ENCODE measurements around the gene PBX3. TPM values are rescaled to one million over a fixed set of nuclear protein-coding genes. Genes with fewer than 3 reads are reported as not detected.

PBX3 gene
- total RNA-seq, 2 experiments from 2014 or later: 24.3 to 28.0 TPM

DNA sequence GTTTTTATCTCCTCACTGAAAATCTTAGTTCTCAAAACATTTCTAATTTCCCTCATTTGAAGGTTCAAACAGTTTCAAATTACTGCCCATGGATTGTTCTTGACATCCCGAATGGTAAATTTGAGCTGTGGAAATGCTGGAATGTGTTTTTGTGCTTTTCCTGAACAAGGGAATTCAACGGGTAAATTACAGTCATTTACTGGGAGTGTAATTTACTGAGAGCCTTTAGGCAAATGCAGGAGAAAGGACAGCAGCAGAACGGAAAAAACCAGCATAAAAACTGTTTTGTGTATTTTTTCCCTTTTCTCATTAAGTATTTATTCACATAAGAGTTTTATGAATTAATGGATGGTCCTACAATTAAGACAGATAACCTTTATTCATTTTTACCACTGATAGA lies 139.2 kb downstream of the PBX3 start:
- POLR2A ChIA-PET: no interaction called here
- no peak overlapping the region for H3K4me3 Mint-ChIP-seq
- DNase-seq (no peak), ATAC-seq (ENCODE audit: low read depth) (no peak)
- no peak overlapping the region for H3K27ac Mint-ChIP-seq
- H3K27me3 Mint-ChIP-seq: peaks cover 53% of the 10 kb centered on the region
- no peaks in the 10 kb centered on the region for H3K9me3 Mint-ChIP-seq
- H3K4me1 Mint-ChIP-seq: peaks cover 4% of the 10 kb centered on the region
- peaks cover 1% of the 10 kb centered on the region for H3K36me3 Mint-ChIP-seq

DNA sequence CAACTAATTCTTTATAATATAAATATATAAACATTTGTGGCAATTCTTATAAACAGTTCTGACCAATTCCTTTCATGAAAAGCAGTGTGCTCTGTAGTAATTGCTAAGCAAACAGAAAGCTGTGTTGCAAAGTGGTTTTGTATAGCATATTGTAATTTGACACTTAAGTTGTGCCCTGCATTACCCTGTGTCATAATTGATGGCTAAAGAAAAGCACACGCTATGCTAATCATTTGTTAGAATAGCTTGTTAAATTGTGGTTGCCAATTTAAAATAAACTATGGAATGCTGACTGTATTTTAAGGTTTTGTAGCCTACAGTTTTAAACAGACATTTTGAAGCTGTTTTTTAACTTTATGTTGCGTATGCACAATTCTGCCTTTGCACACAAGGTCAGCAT lies 140.0 kb downstream of the PBX3 start:
- ATAC-seq (ENCODE audit: low read depth): no peak
- Mint-ChIP-seq H3K36me3 (peaks cover 1% of the 10 kb centered on the region), H3K4me3 (no peak overlapping the region), H3K27me3 (peaks cover 55% of the 10 kb centered on the region), H3K27ac (no peak overlapping the region), H3K9me3 (no peaks in the 10 kb centered on the region), H3K4me1 (peaks cover 4% of the 10 kb centered on the region)
- POLR2A ChIA-PET: no interaction called here
- no peak for DNase-seq

DNA sequence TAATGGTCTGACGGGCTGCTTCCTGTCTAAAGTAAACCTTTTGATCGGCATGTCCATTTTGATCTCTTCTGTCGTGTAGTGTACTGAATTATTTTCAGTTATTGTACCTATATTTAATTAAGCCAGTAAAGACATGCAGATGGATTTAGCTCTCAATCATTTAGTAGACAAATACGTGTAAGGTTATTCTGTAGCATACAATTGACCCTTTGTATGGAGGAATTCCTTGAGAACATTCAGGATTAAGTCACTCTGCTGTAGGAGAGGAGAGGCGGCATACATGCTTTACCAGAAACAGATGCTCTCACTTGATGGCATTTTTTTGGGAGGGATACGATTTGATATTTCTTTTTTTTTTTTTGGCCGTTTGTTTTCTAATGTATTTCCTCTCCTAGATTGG lies 141.0 kb downstream of the PBX3 start:
- DNase-seq: no peak
- H3K27me3 Mint-ChIP-seq: peaks cover 53% of the 10 kb centered on the region
- no peak overlapping the region for H3K27ac Mint-ChIP-seq
- no peak overlapping the region for H3K4me3 Mint-ChIP-seq
- no peak for ATAC-seq (ENCODE audit: low read depth)
- no peaks in the 10 kb centered on the region for H3K9me3 Mint-ChIP-seq
- peaks cover 1% of the 10 kb centered on the region for H3K36me3 Mint-ChIP-seq
- peaks cover 4% of the 10 kb centered on the region for H3K4me1 Mint-ChIP-seq
- POLR2A ChIA-PET: no interaction called here

- ATAC-seq (ENCODE audit: low read depth) (no peak), DNase-seq (peak; percentile 24)
- peaks cover 49% of the 10 kb centered on the region for H3K27me3 Mint-ChIP-seq
- no peak overlapping the region for H3K27ac Mint-ChIP-seq
- POLR2A ChIA-PET: no interaction called here
- peaks cover 4% of the 10 kb centered on the region for H3K4me1 Mint-ChIP-seq
- H3K9me3 Mint-ChIP-seq: no peaks in the 10 kb centered on the region
- H3K4me3 Mint-ChIP-seq: peak overlapping the region; percentile 63
- peaks cover 1% of the 10 kb centered on the region for H3K36me3 Mint-ChIP-seq
These were observed 141.9 kb downstream of the PBX3 start for GRCh38 chr9:125889112-125889475.

- DNase-seq (peak; percentile 56), ATAC-seq (ENCODE audit: low read depth) (peak; percentile 72)
- Mint-ChIP-seq H3K4me3 (peak overlapping the region; percentile 70), H3K36me3 (peaks cover 1% of the 10 kb centered on the region), H3K4me1 (peaks cover 4% of the 10 kb centered on the region), H3K9me3 (no peaks in the 10 kb centered on the region), H3K27ac (no peak overlapping the region), H3K27me3 (peaks cover 43% of the 10 kb centered on the region)
- POLR2A ChIA-PET: no interaction called here
These were observed 142.6 kb downstream of the PBX3 start for GRCh38 chr9:125889476-125890419.

DNA sequence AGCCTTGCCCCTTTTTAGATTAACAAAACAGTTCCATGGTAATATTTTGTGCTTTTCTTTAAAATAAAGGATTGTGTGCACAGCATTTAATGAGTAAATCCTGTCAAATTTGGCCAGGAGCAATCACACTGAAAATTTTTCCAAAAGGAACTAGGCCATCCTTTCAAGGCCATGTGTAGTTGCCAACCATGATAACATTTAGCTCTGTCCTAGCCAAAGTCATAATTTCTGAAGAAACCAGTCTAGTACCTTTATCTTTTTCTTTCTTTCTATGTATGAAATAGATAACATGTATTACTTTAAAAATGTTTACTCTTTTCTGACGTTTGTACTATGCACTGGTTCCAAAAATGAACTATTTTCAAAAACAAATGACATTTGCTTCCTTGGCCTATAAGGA lies 143.7 kb downstream of the PBX3 start:
- H3K36me3 Mint-ChIP-seq: peaks cover 1% of the 10 kb centered on the region
- no peak overlapping the region for H3K27ac Mint-ChIP-seq
- POLR2A ChIA-PET: no interaction called here
- no peak overlapping the region for H3K4me3 Mint-ChIP-seq
- peaks cover 4% of the 10 kb centered on the region for H3K4me1 Mint-ChIP-seq
- H3K27me3 Mint-ChIP-seq: peaks cover 43% of the 10 kb centered on the region
- no peak for DNase-seq
- no peak for ATAC-seq (ENCODE audit: low read depth)
- no peaks in the 10 kb centered on the region for H3K9me3 Mint-ChIP-seq

- ATAC-seq (ENCODE audit: low read depth): no peak
- POLR2A ChIA-PET: no interaction called here
These were observed 146.1 kb downstream of the PBX3 start for GRCh38 chr9:125893277-125893676.

GRCh38 chr9:125894566-125894965 lies 147.4 kb downstream of the PBX3 start:
- H3K4me3 Mint-ChIP-seq: no peak overlapping the region
- H3K4me1 Mint-ChIP-seq: no peaks in the 10 kb centered on the region
- DNase-seq (no peak), ATAC-seq (ENCODE audit: low read depth) (no peak)
- H3K36me3 Mint-ChIP-seq: peaks cover 1% of the 10 kb centered on the region
- no peaks in the 10 kb centered on the region for H3K9me3 Mint-ChIP-seq
- peaks cover 18% of the 10 kb centered on the region for H3K27me3 Mint-ChIP-seq
- POLR2A ChIA-PET: no interaction called here
- H3K27ac Mint-ChIP-seq: no peak overlapping the region

More at GRCh38 chr9:125893277-125893676, 146.1 kb downstream of the PBX3 start:
- no peaks in the 10 kb centered on the region for H3K9me3 Mint-ChIP-seq
- H3K4me3 Mint-ChIP-seq: no peak overlapping the region
- H3K27me3 Mint-ChIP-seq: peaks cover 30% of the 10 kb centered on the region
- DNase-seq: no peak
- H3K36me3 Mint-ChIP-seq: peaks cover 1% of the 10 kb centered on the region
- no peak overlapping the region for H3K27ac Mint-ChIP-seq
- peaks cover 4% of the 10 kb centered on the region for H3K4me1 Mint-ChIP-seq

- ATAC-seq (ENCODE audit: low read depth): no peak
- H3K4me3 Mint-ChIP-seq: no peak overlapping the region
- H3K4me1 Mint-ChIP-seq: no peaks in the 10 kb centered on the region
- no peaks in the 10 kb centered on the region for H3K36me3 Mint-ChIP-seq
- POLR2A ChIA-PET: no interaction called here
- H3K27me3 Mint-ChIP-seq: peaks cover 4% of the 10 kb centered on the region
- H3K27ac Mint-ChIP-seq: no peak overlapping the region
- DNase-seq: no peak
- H3K9me3 Mint-ChIP-seq: no peaks in the 10 kb centered on the region
These were observed 149.2 kb downstream of the PBX3 start for GRCh38 chr9:125896404-125896803.

DNA sequence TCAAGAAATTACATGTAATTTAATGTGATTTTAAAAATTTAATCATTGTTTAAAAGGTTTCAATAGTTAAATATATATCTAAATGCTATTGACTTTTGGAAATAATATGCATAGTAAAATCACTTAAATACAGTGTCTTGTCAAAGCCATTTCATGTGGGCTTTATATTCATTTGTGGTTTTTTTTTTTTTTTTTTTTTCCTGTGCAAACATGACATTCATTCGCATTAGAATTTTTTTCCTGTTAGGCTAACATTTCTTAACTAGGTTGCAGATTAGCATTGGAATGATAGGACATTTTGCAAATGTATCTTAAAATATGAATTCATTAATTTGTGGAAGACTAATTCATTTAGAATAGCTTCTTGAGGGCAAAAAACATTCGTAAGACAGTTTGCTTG lies 149.8 kb downstream of the PBX3 start:
- Mint-ChIP-seq H3K36me3 (no peaks in the 10 kb centered on the region), H3K27me3 (peaks cover 3% of the 10 kb centered on the region), H3K4me3 (no peak overlapping the region), H3K4me1 (no peaks in the 10 kb centered on the region), H3K9me3 (no peaks in the 10 kb centered on the region), H3K27ac (no peak overlapping the region)
- no peak for DNase-seq
- no peak for ATAC-seq (ENCODE audit: low read depth)
- POLR2A ChIA-PET: no interaction called here

DNA sequence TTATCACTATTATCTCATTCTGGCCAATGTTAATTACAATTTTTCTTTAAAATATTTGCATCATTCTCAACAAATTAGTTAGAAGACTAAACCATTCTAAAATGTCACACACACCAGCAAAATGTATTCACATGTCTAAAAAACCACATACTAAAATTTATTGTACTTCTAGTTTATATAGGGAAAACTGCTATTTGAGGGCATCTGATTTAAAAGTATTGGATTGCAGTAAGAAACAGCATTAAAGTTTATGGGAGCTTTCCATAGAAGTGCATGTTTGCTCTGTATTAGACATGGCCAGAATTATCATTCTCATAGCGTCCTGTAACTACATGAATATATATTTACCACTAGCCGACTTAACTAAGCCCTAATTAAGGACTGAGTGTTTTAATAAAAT lies 150.3 kb downstream of the PBX3 start:
- DNase-seq (no peak), ATAC-seq (ENCODE audit: low read depth) (no peak)
- Mint-ChIP-seq H3K4me1 (no peaks in the 10 kb centered on the region), H3K9me3 (no peaks in the 10 kb centered on the region), H3K27me3 (peaks cover 3% of the 10 kb centered on the region), H3K27ac (no peak overlapping the region), H3K36me3 (no peaks in the 10 kb centered on the region), H3K4me3 (no peak overlapping the region)
- POLR2A ChIA-PET: no interaction called here

- no peaks in the 10 kb centered on the region for H3K9me3 Mint-ChIP-seq
- peaks cover 1% of the 10 kb centered on the region for H3K36me3 Mint-ChIP-seq
- no peaks in the 10 kb centered on the region for H3K27me3 Mint-ChIP-seq
- POLR2A ChIA-PET: no interaction called here
- no peak for DNase-seq
- no peak overlapping the region for H3K4me3 Mint-ChIP-seq
- H3K4me1 Mint-ChIP-seq: no peaks in the 10 kb centered on the region
- no peak overlapping the region for H3K27ac Mint-ChIP-seq
- ATAC-seq (ENCODE audit: low read depth): no peak
These were observed 155.0 kb downstream of the PBX3 start for GRCh38 chr9:125902214-125902613.

GRCh38 chr9:125902831-125903512 lies 155.8 kb downstream of the PBX3 start:
- POLR2A ChIA-PET: no interaction called here
- Mint-ChIP-seq H3K36me3 (peaks cover 1% of the 10 kb centered on the region), H3K4me3 (no peak overlapping the region), H3K27me3 (no peaks in the 10 kb centered on the region), H3K27ac (no peak overlapping the region), H3K4me1 (no peaks in the 10 kb centered on the region), H3K9me3 (no peaks in the 10 kb centered on the region)
- no peak for ATAC-seq (ENCODE audit: low read depth)
- no peak for DNase-seq

Data from activated naive CD8-positive, alpha-beta T cell treated with anti-CD3 and anti-CD28 coated beads, Interleukin-2, amount 10 ng/mL, durations not matched to agents 7 days and 5 days (primary cell).